Mesothelial cell of epicardium (in vitro differentiated cells): ENCODE data around the gene GTF3C1. TPM values are rescaled to one million over a fixed set of nuclear protein-coding genes. Genes with fewer than 3 reads are reported as not detected.
"Not testable (repeated sequence)": the region's sequence is repeated elsewhere in the genome, so short reads cannot be mapped to it uniquely, and the experiment has no call there.

Experiments used
- DNase-seq, 2 experiments: peaks; one replicate each; pipeline ENCODE4 v3.0.0; 2021; ENCODE audit warnings: low spot score in 2 of 2; ENCODE audit not compliant: unreplicated experiment in 2 of 2
- H3K27ac Mint-ChIP-seq: 2 replicates; pipeline ENCODE4 v1.8.0; 2021; ENCODE audit warnings: mixed read lengths
- H3K27me3 Mint-ChIP-seq: 2 replicates; pipeline ENCODE4 v1.8.0; 2021; ENCODE audit warnings: low read depth, mixed read lengths
- H3K36me3 Mint-ChIP-seq: 2 replicates; pipeline ENCODE4 v1.8.0; 2021; ENCODE audit warnings: mixed read lengths
- H3K4me1 Mint-ChIP-seq: 2 replicates; pipeline ENCODE4 v1.8.0; 2021; ENCODE audit warnings: mixed read lengths
- H3K4me3 Mint-ChIP-seq: 2 replicates; pipeline ENCODE4 v1.8.0; 2021; ENCODE audit warnings: mild to moderate bottlenecking, moderate library complexity, mixed read lengths
- H3K9me3 Mint-ChIP-seq: 2 replicates; pipeline ENCODE4 v1.8.0; 2021; ENCODE audit warnings: mixed read lengths
- total RNA-seq: library from RNA; stranded (reverse); gene quantifications from 3 replicates; pipeline ENCODE4 v1.2.1, GENCODE V29; 2021
- TF ChIP-seq, protein P1 (sequence below): fragments of 200-600 bp; sonication (generic); IDR thresholded peaks from one replicate; pipeline ENCODE4 v1.5.0; 2021; ENCODE audit warnings: antibody characterized with exemption; ENCODE audit not compliant: unreplicated experiment

The GTF3C1 gene
- total RNA-seq, 1 donor from 2014 or later = 131 TPM

DNA sequence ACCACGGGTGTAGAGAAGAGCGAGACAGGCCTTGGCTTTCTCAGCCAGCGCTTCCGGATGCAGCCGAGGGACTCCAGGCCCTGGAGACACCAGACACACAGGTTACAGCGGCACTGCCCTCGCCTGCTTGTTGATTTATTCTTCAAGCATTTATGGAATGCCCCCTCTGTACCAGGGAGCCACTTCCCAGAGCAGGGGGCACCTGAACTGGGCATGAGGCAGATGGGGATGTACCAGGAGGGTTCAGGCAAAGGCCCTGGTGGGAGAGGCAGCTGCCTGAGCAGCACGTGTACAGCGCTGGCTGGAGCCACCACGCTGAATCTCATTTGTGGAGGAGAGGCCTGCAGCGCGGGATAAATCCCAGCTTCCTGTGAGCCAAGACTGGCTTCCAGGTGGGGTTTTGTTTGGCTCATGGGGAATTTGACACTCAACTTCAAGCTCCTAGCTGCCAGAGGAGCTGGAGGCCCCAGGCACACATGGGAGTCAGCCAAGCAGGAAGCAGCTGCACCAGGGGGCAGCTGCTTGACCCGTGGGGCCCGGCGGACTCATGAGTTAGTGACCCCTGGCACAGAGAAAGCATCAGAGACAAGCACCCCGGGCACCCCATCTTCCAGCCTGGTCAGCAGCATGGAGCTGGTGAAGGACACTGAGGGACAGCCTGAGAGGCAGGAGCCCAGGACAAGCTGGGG, 88.1 kb downstream of the GTF3C1 start:
- Mint-ChIP-seq H3K9me3 (no peaks in the 10 kb centered on the region), H3K36me3 (peaks cover 22% of the 10 kb centered on the region), H3K4me3 (no peak overlapping the region), H3K27ac (no peak overlapping the region), H3K4me1 (peaks cover 6% of the 10 kb centered on the region), H3K27me3 (no peaks in the 10 kb centered on the region)
- no peak for DNase-seq
- TF ChIP-seq, protein P1, sequence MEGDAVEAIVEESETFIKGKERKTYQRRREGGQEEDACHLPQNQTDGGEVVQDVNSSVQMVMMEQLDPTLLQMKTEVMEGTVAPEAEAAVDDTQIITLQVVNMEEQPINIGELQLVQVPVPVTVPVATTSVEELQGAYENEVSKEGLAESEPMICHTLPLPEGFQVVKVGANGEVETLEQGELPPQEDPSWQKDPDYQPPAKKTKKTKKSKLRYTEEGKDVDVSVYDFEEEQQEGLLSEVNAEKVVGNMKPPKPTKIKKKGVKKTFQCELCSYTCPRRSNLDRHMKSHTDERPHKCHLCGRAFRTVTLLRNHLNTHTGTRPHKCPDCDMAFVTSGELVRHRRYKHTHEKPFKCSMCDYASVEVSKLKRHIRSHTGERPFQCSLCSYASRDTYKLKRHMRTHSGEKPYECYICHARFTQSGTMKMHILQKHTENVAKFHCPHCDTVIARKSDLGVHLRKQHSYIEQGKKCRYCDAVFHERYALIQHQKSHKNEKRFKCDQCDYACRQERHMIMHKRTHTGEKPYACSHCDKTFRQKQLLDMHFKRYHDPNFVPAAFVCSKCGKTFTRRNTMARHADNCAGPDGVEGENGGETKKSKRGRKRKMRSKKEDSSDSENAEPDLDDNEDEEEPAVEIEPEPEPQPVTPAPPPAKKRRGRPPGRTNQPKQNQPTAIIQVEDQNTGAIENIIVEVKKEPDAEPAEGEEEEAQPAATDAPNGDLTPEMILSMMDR = no peak

DNA sequence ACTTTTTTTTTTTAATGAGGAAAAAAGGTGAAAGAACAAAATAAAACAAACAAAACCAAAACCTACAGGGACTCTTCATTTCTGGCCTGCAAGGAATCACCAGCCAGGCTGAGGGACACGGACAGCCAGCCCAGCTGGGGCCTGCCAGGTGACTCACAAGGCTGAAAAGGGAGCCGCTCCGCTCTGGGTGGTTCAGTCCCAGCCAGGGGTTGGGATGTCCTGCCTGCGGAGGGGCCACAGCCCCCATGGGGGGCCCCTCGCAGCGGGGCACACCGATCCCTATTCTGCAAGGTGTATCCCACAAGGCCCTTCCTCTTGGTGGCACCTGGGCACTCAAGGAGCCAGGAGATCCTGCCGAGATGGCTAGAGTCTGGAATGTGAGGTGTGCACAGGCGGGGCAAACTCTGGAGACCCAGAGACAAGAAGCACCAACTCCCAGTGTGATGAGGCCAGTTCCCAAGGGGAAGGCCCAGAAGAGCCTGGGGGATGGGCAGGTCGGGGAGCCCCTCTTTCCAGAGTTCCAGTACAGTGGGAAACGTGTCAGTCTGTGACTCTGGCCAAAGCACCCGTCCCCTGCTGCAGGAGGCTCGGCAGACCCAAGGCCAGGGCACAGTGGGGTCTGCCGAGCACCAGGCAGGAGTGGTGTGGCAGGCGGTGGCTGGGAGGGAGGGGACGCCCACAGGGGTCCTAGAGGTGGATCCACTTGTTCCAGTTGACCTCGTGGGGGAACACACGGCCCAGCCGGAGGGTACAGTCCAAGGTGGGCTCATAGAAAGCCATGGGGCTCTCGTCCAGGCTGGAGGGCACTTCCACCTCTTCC, 88.8 kb downstream of the GTF3C1 start:
- TF ChIP-seq, protein P1 = no peak
- peaks cover 14% of the 10 kb centered on the region for H3K36me3 Mint-ChIP-seq
- no peaks in the 10 kb centered on the region for H3K9me3 Mint-ChIP-seq
- no peaks in the 10 kb centered on the region for H3K27me3 Mint-ChIP-seq
- peaks cover 6% of the 10 kb centered on the region for H3K4me1 Mint-ChIP-seq
- H3K27ac Mint-ChIP-seq = no peak overlapping the region
- H3K4me3 Mint-ChIP-seq = no peak overlapping the region
- no peak for DNase-seq

DNA sequence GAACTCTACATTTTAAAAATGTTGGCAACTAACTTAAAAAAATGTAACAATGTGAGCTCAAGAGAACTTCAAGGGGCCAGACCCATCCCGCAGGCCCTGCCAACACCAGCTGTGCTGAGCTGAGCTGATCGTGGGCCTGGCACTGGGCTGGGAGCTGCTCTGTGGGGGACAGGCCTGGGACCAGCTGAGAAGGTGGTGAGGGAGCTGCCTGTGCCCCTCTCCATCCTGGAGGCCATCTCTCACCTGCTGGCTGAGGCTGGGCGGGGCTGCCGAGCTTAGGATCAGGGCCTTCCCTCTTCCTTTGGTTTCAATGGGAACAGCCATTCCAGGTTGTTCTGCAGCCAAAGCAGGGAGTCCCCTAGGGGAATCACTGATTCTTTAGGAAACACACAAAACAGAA, 89.5 kb downstream of the GTF3C1 start:
- Mint-ChIP-seq H3K27me3 (no peaks in the 10 kb centered on the region), H3K27ac (no peak overlapping the region), H3K4me3 (no peak overlapping the region), H3K4me1 (peaks cover 6% of the 10 kb centered on the region), H3K36me3 (peaks cover 12% of the 10 kb centered on the region), H3K9me3 (no peaks in the 10 kb centered on the region)
- DNase-seq = no peak
- TF ChIP-seq, protein P1 = no peak

DNA sequence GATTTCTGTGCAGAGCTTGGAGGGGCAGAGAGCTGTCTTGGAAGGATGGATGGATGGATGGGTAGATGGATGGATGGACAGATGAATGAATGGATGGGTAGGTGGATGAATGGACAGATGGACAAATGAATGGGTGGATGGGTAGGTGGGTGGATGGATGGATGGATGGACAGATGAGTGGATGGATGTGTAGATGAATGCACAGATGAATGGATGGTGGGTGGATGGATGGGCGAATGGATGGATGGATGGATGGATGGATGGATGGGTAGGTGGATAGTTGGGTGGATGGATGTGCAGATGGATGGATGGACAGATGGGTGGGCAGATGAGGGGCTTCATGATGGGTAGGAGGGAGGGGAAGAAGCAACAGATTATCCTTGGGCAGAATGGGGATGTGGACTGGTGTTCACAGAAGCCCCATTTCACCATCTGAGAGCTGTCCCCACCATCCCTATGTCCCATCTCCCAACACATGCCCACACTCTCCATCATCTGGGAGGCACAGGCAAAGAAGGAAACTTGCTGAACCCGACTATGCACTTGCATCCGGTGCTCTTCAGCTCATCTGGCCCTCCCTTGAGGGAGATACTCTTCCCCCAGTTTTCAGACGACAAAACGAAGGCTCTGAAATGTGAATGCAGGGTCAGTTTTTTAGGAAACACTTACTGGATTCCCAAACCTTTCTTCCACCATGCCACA, 90.6 kb downstream of the GTF3C1 start:
- no peaks in the 10 kb centered on the region for H3K27me3 Mint-ChIP-seq
- no peaks in the 10 kb centered on the region for H3K9me3 Mint-ChIP-seq
- H3K36me3 Mint-ChIP-seq = peaks cover 8% of the 10 kb centered on the region
- no peak overlapping the region for H3K27ac Mint-ChIP-seq
- DNase-seq = no peak
- H3K4me1 Mint-ChIP-seq = peaks cover 6% of the 10 kb centered on the region
- TF ChIP-seq, protein P1 = no peak
- no peak overlapping the region for H3K4me3 Mint-ChIP-seq

DNA sequence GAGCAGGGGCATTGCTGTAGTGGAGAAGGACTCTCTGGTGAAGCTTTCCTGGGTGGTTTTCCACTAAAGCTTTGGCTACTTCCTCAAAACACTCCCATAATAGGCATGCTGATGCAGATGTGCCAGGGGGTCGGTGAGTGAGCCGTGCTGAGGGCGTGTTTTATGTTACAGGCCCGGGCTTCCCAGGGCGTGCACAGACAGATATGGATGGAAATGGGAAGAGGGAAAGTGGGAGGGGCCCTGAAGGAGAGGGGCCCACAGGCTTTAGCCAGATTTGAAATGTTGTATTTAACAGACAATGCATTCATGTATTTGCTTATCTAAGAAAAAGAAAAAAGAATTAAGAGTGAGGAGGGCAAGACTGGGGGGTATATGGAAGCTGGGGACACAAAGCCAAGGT, 91.5 kb downstream of the GTF3C1 start:
- DNase-seq = no peak
- Mint-ChIP-seq H3K27me3 (no peaks in the 10 kb centered on the region), H3K9me3 (no peaks in the 10 kb centered on the region), H3K4me1 (peaks cover 6% of the 10 kb centered on the region), H3K4me3 (no peak overlapping the region), H3K36me3 (peaks cover 6% of the 10 kb centered on the region), H3K27ac (no peak overlapping the region)
- TF ChIP-seq, protein P1 = no peak

DNA sequence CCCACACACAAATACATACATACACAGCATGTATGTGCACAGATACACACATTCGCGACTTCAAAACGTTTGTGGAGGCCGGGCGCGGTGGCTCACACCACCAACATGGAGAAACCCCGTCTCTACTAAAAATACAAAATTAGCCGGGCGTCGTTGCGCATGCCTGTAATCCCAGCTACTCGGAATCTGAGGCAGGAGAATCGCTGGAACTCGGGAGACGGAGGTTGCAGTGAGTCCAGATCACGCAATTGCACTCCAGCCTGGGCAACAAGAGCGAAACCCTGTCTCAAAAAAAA, 92.2 kb downstream of the GTF3C1 start:
- not testable (repeated sequence) for H3K36me3 Mint-ChIP-seq, DNase-seq, H3K27ac Mint-ChIP-seq, H3K4me3 Mint-ChIP-seq, H3K4me1 Mint-ChIP-seq, H3K9me3 Mint-ChIP-seq, H3K27me3 Mint-ChIP-seq
